Caco-2 (cell line): ENCODE data around the gene TTLL11. TPM values are rescaled to one million over a fixed set of nuclear protein-coding genes. Genes with fewer than 3 reads are reported as not detected.

Experiments used
- BruUV-seq: library from RNA; stranded (reverse); fragments of 400-500 nt; replicated peaks from 2 replicates; lab custom pipeline; 2021; lab: Mats Ljungman, UMichigan
- CTCF ChIA-PET: fragments of 300-600 bp; sonication (Branson Sonifier 250); formaldehyde crosslinking; loops from one replicate; lab custom pipeline; 2022; ENCODE audit warnings: antibody characterized with exemption; lab: Charles Lee
- POLR2A ChIA-PET: fragments of 300-600 bp; sonication (Branson Sonifier 250); formaldehyde crosslinking; loops from one replicate; lab custom pipeline; 2022; ENCODE audit warnings: antibody characterized with exemption; lab: Charles Lee
- DNase-seq, 2 experiments: peaks; one replicate each; pipeline versions ENCODE4 v3.0.0 to v3.0.0-alpha.2; 2020 to 2022
- H3K27me3 ChIP-seq: replicated peaks from 2 replicates; pipeline ENCODE4 v1.6.0; 2011; ENCODE audit warnings: low read length; ENCODE audit not compliant: control insufficient read depth, insufficient read depth
- H3K36me3 ChIP-seq: 2 replicates; pipeline ENCODE4 v1.5.1; 2011; ENCODE audit warnings: low read length; ENCODE audit not compliant: control insufficient read depth, insufficient read depth
- H3K4me1 ChIP-seq: fragments of 250-450 bp; sonication (Bioruptor Pico); 2 replicates; pipeline ENCODE4 v1.5.1; 2020; ENCODE audit warnings: mild to moderate bottlenecking
- H3K4me3 ChIP-seq: 2 replicates; pipeline ENCODE4 v1.5.1; 2011; ENCODE audit warnings: low read depth, mild to moderate bottlenecking, control low read depth, low read length
- H3K9me3 ChIP-seq: fragments of 250-450 bp; sonication (Bioruptor Pico); 2 replicates; pipeline ENCODE4 v1.5.1; 2020; ENCODE audit warnings: mild to moderate bottlenecking, moderate library complexity
- H3K27ac Mint-ChIP-seq: one replicate; pipeline ENCODE4 v1.8.0; 2022; ENCODE audit warnings: mixed read lengths; ENCODE audit not compliant: unreplicated experiment
- H3K27me3 Mint-ChIP-seq: one replicate; pipeline ENCODE4 v1.8.0; 2022; ENCODE audit warnings: mixed read lengths; ENCODE audit not compliant: insufficient read depth, unreplicated experiment
- H3K36me3 Mint-ChIP-seq: one replicate; pipeline ENCODE4 v1.8.0; 2022; ENCODE audit warnings: mild to moderate bottlenecking, mixed read lengths; ENCODE audit not compliant: insufficient read depth, unreplicated experiment
- H3K4me1 Mint-ChIP-seq: one replicate; pipeline ENCODE4 v1.8.0; 2022; ENCODE audit warnings: low read depth, mixed read lengths; ENCODE audit not compliant: unreplicated experiment
- H3K4me3 Mint-ChIP-seq: one replicate; pipeline ENCODE4 v1.8.0; 2022; ENCODE audit warnings: mild to moderate bottlenecking, moderate library complexity, mixed read lengths; ENCODE audit not compliant: unreplicated experiment
- H3K9me3 Mint-ChIP-seq: one replicate; pipeline ENCODE4 v1.8.0; 2022; ENCODE audit warnings: mixed read lengths; ENCODE audit not compliant: unreplicated experiment
- CTCF ChIP-seq, 2 experiments: fragments of 200-600 bp in 1 of 2; IDR thresholded peaks; 1 replicate in 1 of 2; 2 replicates in 1 of 2; pipeline versions ENCODE4 v1.5.1 to v1.8.0; 2011 to 2022; ENCODE audit warnings: antibody characterized with exemption in 1 of 2, control low read depth in 1 of 2, inconsistent platforms in 1 of 2, low read depth in 1 of 2, low read length in 1 of 2, mild to moderate bottlenecking in 1 of 2, moderate library complexity in 1 of 2; ENCODE audit not compliant: insufficient read depth in 1 of 2, severe bottlenecking in 1 of 2, unreplicated experiment in 1 of 2
- intact Hi-C: fragments of 100-400 bp; cut with micrococcal nuclease; formaldehyde crosslinking; loops from one replicate; pipeline ENCODE4 v1.10.0; 2022; ENCODE audit not compliant: unreplicated experiment
- total RNA-seq: library from RNA; stranded (reverse); gene quantifications from 2 replicates; pipeline ENCODE4 v1.2.3, GENCODE V29; 2022

Gene TTLL11
- total RNA-seq, 1 experiment from 2014 or later: 4.4 TPM

DNA sequence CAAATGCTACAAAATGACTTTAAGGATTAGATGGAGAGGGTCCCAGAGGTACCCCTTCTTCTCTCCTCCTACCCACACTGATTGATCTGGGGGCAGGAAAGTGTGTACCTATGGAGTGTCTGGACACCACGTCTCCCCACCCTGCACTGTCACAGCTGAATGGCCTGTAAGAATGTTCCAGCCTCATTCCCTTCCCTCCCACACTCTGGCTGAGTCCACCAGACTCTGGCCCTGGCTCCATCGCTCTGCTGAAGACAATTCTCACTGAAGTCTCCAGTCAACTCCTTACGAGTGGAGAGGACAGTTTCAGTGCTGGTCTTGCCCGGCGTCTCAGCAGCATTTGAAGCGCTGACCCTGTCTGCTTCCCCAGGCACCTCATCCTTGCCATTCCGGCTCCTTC lies 105.8 kb downstream of the TTLL11 start:
- POLR2A ChIA-PET: no interaction called here
- intact Hi-C loops: no loop called here
- no TSS peak for BruUV-seq
- Histone ChIP-seq H3K36me3 (no peaks in the 10 kb centered on the region), H3K4me3 (no peak overlapping the region), H3K9me3 (no peaks in the 10 kb centered on the region), H3K4me1 (no peaks in the 10 kb centered on the region), H3K27me3 (no peaks in the 10 kb centered on the region)
- peaks cover 4% of the 10 kb centered on the region for H3K9me3 Mint-ChIP-seq
- no peaks in the 10 kb centered on the region for H3K4me1 Mint-ChIP-seq
- no peak for DNase-seq
- no peaks in the 10 kb centered on the region for H3K27me3 Mint-ChIP-seq
- no peak overlapping the region for H3K27ac Mint-ChIP-seq
- TF ChIP-seq CTCF (IDR thresholded peaks at IDR 0.05; ENCODE audit: insufficient read depth in 1 of 2, low read depth in 1 of 2, low read length in 1 of 2, severe bottlenecking in 1 of 2, unreplicated experiment in 1 of 2): no peak
- H3K4me3 Mint-ChIP-seq: no peak overlapping the region
- no peaks in the 10 kb centered on the region for H3K36me3 Mint-ChIP-seq
- CTCF ChIA-PET: no interaction called here

GRCh38 chr9:121985792-121986494 lies 107.2 kb downstream of the TTLL11 start:
- no peaks in the 10 kb centered on the region for H3K9me3 ChIP-seq
- no TSS peak for BruUV-seq
- H3K36me3 Mint-ChIP-seq: no peaks in the 10 kb centered on the region
- H3K27ac Mint-ChIP-seq: no peak overlapping the region
- ChIA-PET CTCF (no interaction called here), POLR2A (no interaction called here)
- no peak overlapping the region for H3K4me3 ChIP-seq
- intact Hi-C loops: no loop called here
- H3K4me1 ChIP-seq: no peaks in the 10 kb centered on the region
- no peak overlapping the region for H3K4me3 Mint-ChIP-seq
- peak in 1 of 2 experiments; percentile 38 for DNase-seq
- H3K27me3 Mint-ChIP-seq: no peaks in the 10 kb centered on the region
- H3K4me1 Mint-ChIP-seq: no peaks in the 10 kb centered on the region
- TF ChIP-seq CTCF (IDR thresholded peaks at IDR 0.05; ENCODE audit: insufficient read depth in 1 of 2, low read depth in 1 of 2, low read length in 1 of 2, severe bottlenecking in 1 of 2, unreplicated experiment in 1 of 2): no peak
- H3K27me3 ChIP-seq: no peaks in the 10 kb centered on the region
- peaks cover 17% of the 10 kb centered on the region for H3K9me3 Mint-ChIP-seq
- H3K36me3 ChIP-seq: no peaks in the 10 kb centered on the region

DNA sequence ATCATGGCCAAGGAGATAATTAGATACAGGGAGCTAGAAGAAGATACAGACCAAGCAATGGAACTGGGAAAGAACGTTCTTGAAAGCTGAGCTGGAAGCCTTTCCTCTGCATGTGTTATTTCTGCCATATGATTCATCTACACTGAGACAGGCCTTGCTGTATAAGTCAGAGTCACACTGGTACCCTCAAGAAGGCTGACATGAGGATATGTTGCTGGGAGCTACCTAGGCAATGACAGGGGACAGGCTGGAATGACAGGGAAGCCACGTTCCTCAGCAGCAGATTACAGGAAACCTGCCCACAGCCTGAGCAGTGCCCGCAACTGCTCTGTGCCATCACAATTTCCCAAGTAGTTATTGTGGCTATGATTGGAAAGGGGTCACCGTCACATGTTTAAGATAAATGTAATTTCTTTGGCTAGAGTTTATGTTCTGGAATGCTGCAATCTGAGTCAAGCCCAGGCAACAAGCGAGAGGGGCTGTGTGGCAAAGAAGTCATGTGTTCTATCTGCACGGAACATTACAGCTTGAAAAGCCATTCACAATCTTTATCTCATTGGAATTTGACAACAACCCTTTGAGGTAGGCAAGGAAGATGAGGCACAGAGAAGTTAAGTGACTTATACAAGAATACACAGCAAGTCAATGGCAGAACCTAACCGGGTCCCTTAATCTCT lies 108.2 kb downstream of the TTLL11 start:
- Histone ChIP-seq H3K4me3 (no peak overlapping the region), H3K36me3 (no peaks in the 10 kb centered on the region), H3K4me1 (no peaks in the 10 kb centered on the region), H3K9me3 (no peaks in the 10 kb centered on the region), H3K27me3 (no peaks in the 10 kb centered on the region)
- BruUV-seq: no TSS peak
- intact Hi-C loops: no loop called here
- Mint-ChIP-seq H3K4me3 (no peak overlapping the region), H3K27ac (no peak overlapping the region), H3K9me3 (peaks cover 20% of the 10 kb centered on the region), H3K27me3 (no peaks in the 10 kb centered on the region), H3K4me1 (no peaks in the 10 kb centered on the region), H3K36me3 (no peaks in the 10 kb centered on the region)
- ChIA-PET CTCF (no interaction called here), POLR2A (no interaction called here)
- TF ChIP-seq CTCF (IDR thresholded peaks at IDR 0.05; ENCODE audit: insufficient read depth in 1 of 2, low read depth in 1 of 2, low read length in 1 of 2, severe bottlenecking in 1 of 2, unreplicated experiment in 1 of 2): no peak
- no peak for DNase-seq
